ENCODE data around the gene WFDC10A.

The WFDC10A gene

GRCh38 chr20:45630371-45630770 is 832 bp downstream of the WFDC10A start:
- TF ChIP-seq SIN3A (IDR thresholded peaks at IDR 0.05; ENCODE audit: borderline replicate concordance, insufficient read depth, low read length) (no peak), POLR2AphosphoS5 (IDR thresholded peaks at IDR 0.05; ENCODE audit: low read depth, low read length) (no peak), TAF1 (IDR thresholded peaks at IDR 0.05; ENCODE audit: borderline replicate concordance, insufficient read depth, low read length) (no peak), FOXP2 (optimal IDR thresholded peaks at IDR 0.05; ENCODE audit: borderline replicate concordance, extremely low read depth, extremely low read length, insufficient read depth) (no peak), REST (IDR thresholded peaks at IDR 0.05; ENCODE audit: insufficient read depth in 1 of 2, low read depth in 2 of 2, low read length in 2 of 2) (no peak)

- no peak for TF ChIP-seq POLR2AphosphoS5 (IDR thresholded peaks at IDR 0.05; ENCODE audit: low read depth, low read length)
- TF ChIP-seq SIN3A (IDR thresholded peaks at IDR 0.05; ENCODE audit: borderline replicate concordance, insufficient read depth, low read length), result no peak
- no peak for TF ChIP-seq TAF1 (IDR thresholded peaks at IDR 0.05; ENCODE audit: borderline replicate concordance, insufficient read depth, low read length)
- no peak for TF ChIP-seq REST (IDR thresholded peaks at IDR 0.05; ENCODE audit: insufficient read depth in 1 of 2, low read depth in 2 of 2, low read length in 2 of 2)
- TF ChIP-seq FOXP2 (optimal IDR thresholded peaks at IDR 0.05; ENCODE audit: borderline replicate concordance, extremely low read depth, extremely low read length, insufficient read depth), result no peak
Observed at GRCh38 chr20:45631184-45631583, 1.6 kb downstream of the WFDC10A start, which contains the start of gene WFDC9. WFDC9 (minus strand) TSS chr20:45631284; CDS start chr20:45610181, 21,103 bp downstream.

GRCh38 chr20:45636513-45636912 is 7.0 kb downstream of the WFDC10A start:
- TF ChIP-seq POLR2AphosphoS5 (IDR thresholded peaks at IDR 0.05; ENCODE audit: low read depth, low read length), result no peak
- TF ChIP-seq FOXP2 (optimal IDR thresholded peaks at IDR 0.05; ENCODE audit: borderline replicate concordance, extremely low read depth, extremely low read length, insufficient read depth), result no peak
- TF ChIP-seq SIN3A (IDR thresholded peaks at IDR 0.05; ENCODE audit: borderline replicate concordance, insufficient read depth, low read length), result no peak
- TF ChIP-seq TAF1 (IDR thresholded peaks at IDR 0.05; ENCODE audit: borderline replicate concordance, insufficient read depth, low read length), result no peak
- no peak for TF ChIP-seq REST (IDR thresholded peaks at IDR 0.05; ENCODE audit: insufficient read depth in 1 of 2, low read depth in 2 of 2, low read length in 2 of 2)

- no peak for TF ChIP-seq FOXP2 (optimal IDR thresholded peaks at IDR 0.05; ENCODE audit: borderline replicate concordance, extremely low read depth, extremely low read length, insufficient read depth)
- no peak for TF ChIP-seq REST (IDR thresholded peaks at IDR 0.05; ENCODE audit: insufficient read depth in 1 of 2, low read depth in 2 of 2, low read length in 2 of 2)
- TF ChIP-seq SIN3A (IDR thresholded peaks at IDR 0.05; ENCODE audit: borderline replicate concordance, insufficient read depth, low read length), result no peak
- no peak for TF ChIP-seq POLR2AphosphoS5 (IDR thresholded peaks at IDR 0.05; ENCODE audit: low read depth, low read length)
- no peak for TF ChIP-seq TAF1 (IDR thresholded peaks at IDR 0.05; ENCODE audit: borderline replicate concordance, insufficient read depth, low read length)
Observed at GRCh38 chr20:45639687-45640086, 10.1 kb downstream of the WFDC10A start.

GRCh38 chr20:45646875-45647274 is 17.3 kb downstream of the WFDC10A start:
- TF ChIP-seq TAF1 (IDR thresholded peaks at IDR 0.05; ENCODE audit: borderline replicate concordance, insufficient read depth, low read length), result no peak
- TF ChIP-seq POLR2AphosphoS5 (IDR thresholded peaks at IDR 0.05; ENCODE audit: low read depth, low read length), result no peak
- no peak for TF ChIP-seq FOXP2 (optimal IDR thresholded peaks at IDR 0.05; ENCODE audit: borderline replicate concordance, extremely low read depth, extremely low read length, insufficient read depth)
- no peak for TF ChIP-seq REST (IDR thresholded peaks at IDR 0.05; ENCODE audit: insufficient read depth in 1 of 2, low read depth in 2 of 2, low read length in 2 of 2)
- TF ChIP-seq SIN3A (IDR thresholded peaks at IDR 0.05; ENCODE audit: borderline replicate concordance, insufficient read depth, low read length), result no peak
